Trophoblast cell (in vitro differentiated cells and primary cell): ENCODE measurements around the gene SPPL2B.

Experiments used
- DNase-seq, 2 donors: peaks; one replicate each; pipeline ENCODE4 v3.0.0-alpha.2; 2016
- H2AFZ ChIP-seq: 2 replicates; pipeline ENCODE4 v1.6.1; 2013; ENCODE audit warnings: low read length, moderate library complexity, mild to moderate bottlenecking; ENCODE audit not compliant: insufficient read depth, poor library complexity
- H2AK5ac ChIP-seq: 2 replicates; pipeline ENCODE4 v1.6.1; 2013; ENCODE audit warnings: mild to moderate bottlenecking, low read length
- H2BK120ac ChIP-seq: 2 replicates; pipeline ENCODE4 v1.6.1; 2013; ENCODE audit warnings: low read length, mild to moderate bottlenecking, moderate library complexity; ENCODE audit not compliant: insufficient read depth, poor library complexity
- H2BK12ac ChIP-seq: 2 replicates; pipeline ENCODE4 v1.6.1; 2013; ENCODE audit warnings: mild to moderate bottlenecking, low read length, moderate library complexity
- H2BK5ac ChIP-seq: 2 replicates; pipeline ENCODE4 v1.6.1; 2013; ENCODE audit warnings: low read length, low read depth, moderate library complexity, mild to moderate bottlenecking; ENCODE audit not compliant: poor library complexity
- H3K14ac ChIP-seq: 2 replicates; pipeline ENCODE4 v1.6.1; 2013; ENCODE audit warnings: mild to moderate bottlenecking, low read length
- H3K18ac ChIP-seq: 2 replicates; pipeline ENCODE4 v1.6.1; 2013; ENCODE audit warnings: mild to moderate bottlenecking, low read length
- H3K23ac ChIP-seq: 2 replicates; pipeline ENCODE4 v1.6.1; 2013; ENCODE audit warnings: low read length
- H3K27ac ChIP-seq: 2 replicates; pipeline ENCODE4 v1.5.1; 2013; ENCODE audit warnings: low read depth, mild to moderate bottlenecking, inconsistent platforms, low read length, moderate library complexity
- H3K27me3 ChIP-seq: 2 replicates; pipeline ENCODE4 v1.6.1; 2013; ENCODE audit warnings: inconsistent platforms, mild to moderate bottlenecking, low read length, moderate library complexity; ENCODE audit not compliant: insufficient read depth
- H3K36me3 ChIP-seq, 2 experiments: 1 replicate in 1 of 2; 2 replicates in 1 of 2; pipeline ENCODE4 v1.6.1; 2013; ENCODE audit warnings: low read length in 2 of 2, mild to moderate bottlenecking in 2 of 2, moderate library complexity in 1 of 2; ENCODE audit not compliant: insufficient read depth in 2 of 2, control insufficient read depth in 1 of 2
- H3K4ac ChIP-seq: 2 replicates; pipeline ENCODE4 v1.6.1; 2013; ENCODE audit warnings: low read depth, mild to moderate bottlenecking, low read length, moderate library complexity
- H3K4me1 ChIP-seq, 2 experiments: 1 replicate in 1 of 2; 2 replicates in 1 of 2; pipeline ENCODE4 v1.6.1; 2013; ENCODE audit warnings: low read length in 2 of 2, mild to moderate bottlenecking in 2 of 2, moderate library complexity in 1 of 2; ENCODE audit not compliant: insufficient read depth in 2 of 2, control insufficient read depth in 1 of 2
- H3K4me2 ChIP-seq: 2 replicates; pipeline ENCODE4 v1.6.1; 2013; ENCODE audit warnings: inconsistent platforms, mild to moderate bottlenecking, low read length, moderate library complexity
- H3K4me3 ChIP-seq: 2 replicates; pipeline ENCODE4 v1.5.1; 2013; ENCODE audit warnings: mild to moderate bottlenecking, low read depth, low read length, inconsistent platforms
- H3K79me1 ChIP-seq: one replicate; pipeline ENCODE4 v1.6.1; 2013; ENCODE audit warnings: low read length
- H3K79me2 ChIP-seq: 2 replicates; pipeline ENCODE4 v1.6.1; 2013; ENCODE audit warnings: low read length, mild to moderate bottlenecking; ENCODE audit not compliant: control insufficient read depth, insufficient read depth, poor library complexity
- H3K9ac ChIP-seq: 2 replicates; pipeline ENCODE4 v1.6.1; 2013; ENCODE audit warnings: mild to moderate bottlenecking, low read length
- H3K9me3 ChIP-seq: 2 replicates; pipeline ENCODE4 v1.6.1; 2013; ENCODE audit warnings: low read depth, mild to moderate bottlenecking, control low read depth, inconsistent platforms, low read length; ENCODE audit not compliant: insufficient read depth
- H4K12ac ChIP-seq: 2 replicates; pipeline ENCODE4 v1.6.1; 2013; ENCODE audit warnings: low read depth, mild to moderate bottlenecking, low read length, moderate library complexity
- H4K8ac ChIP-seq: 2 replicates; pipeline ENCODE4 v1.6.1; 2013; ENCODE audit warnings: low read depth, mild to moderate bottlenecking, low read length, moderate library complexity
- H4K91ac ChIP-seq: one replicate; pipeline ENCODE4 v1.6.1; 2013; ENCODE audit warnings: low read depth, mild to moderate bottlenecking, low read length, moderate library complexity
- WGBS: extraction: QIAGEN DNeasy Blood & Tissue Kit; methylation state at CpG from one replicate; pipeline ENCODE4 v1.1.7; 2013; ENCODE audit warnings: missing lambda C conversion rate; ENCODE audit not compliant: insufficient read length, insufficient coverage; ENCODE audit errors: extremely low coverage; 5-methylcytosine and 5-hydroxymethylcytosine counted together

SPPL2B gene

DNA sequence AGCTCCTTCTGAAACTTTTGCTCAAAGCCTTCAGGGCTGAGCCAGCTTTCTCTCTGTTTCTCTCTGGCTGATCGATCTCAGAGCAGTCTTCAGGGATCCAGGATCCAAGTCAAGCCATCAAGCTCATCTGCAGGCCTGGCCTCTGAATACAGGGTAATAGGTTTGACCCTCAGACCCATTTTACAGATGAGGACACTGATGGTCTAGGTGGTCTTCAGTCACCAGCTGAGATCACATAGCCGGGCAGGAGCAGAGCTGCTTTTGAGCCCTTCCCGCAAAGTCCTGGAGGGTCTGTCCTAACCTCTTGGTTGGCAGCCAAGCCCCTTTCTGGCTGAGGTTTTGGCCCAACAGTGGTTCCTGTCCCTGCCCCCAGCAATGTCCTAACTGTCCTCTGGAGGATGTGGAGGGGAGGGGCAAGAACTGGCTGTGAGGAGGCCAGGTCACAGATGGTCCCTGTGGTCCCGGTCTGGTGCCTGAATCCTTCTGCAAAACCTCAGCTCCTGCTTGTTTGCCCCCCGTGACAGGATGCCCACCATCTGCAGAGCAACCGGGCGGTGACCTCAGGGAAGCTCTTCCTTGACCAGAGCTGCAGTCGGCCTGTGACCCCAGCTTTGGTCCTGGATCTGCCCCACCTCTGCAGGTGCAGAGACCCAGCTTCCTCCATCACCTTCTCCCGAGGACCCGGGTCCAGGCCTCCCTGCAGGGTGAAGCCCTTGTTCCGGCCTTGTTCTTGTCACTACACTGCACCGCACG lies 40.7 kb upstream of the SPPL2B start:
- H3K14ac ChIP-seq = no peak overlapping the region
- H3K18ac ChIP-seq = no peak overlapping the region
- no peak overlapping the region for H3K23ac ChIP-seq
- H2BK12ac ChIP-seq = no peak overlapping the region
- H3K9ac ChIP-seq = no peak overlapping the region
- no peaks in the 10 kb centered on the region for H3K79me1 ChIP-seq
- H3K4me2 ChIP-seq = no peak overlapping the region
- H3K4ac ChIP-seq = no peak overlapping the region
- DNase-seq = no peak
- no peak overlapping the region for H3K27ac ChIP-seq
- peaks cover 49% of the 10 kb centered on the region for H3K27me3 ChIP-seq
- H3K79me2 ChIP-seq = no peaks in the 10 kb centered on the region
- peaks cover 20% of the 10 kb centered on the region for H3K9me3 ChIP-seq
- no peak overlapping the region for H2AK5ac ChIP-seq
- peaks cover 9 to 20% of the 10 kb centered on the region in 2 experiments for H3K4me1 ChIP-seq
- H3K4me3 ChIP-seq = no peak overlapping the region
- no peak overlapping the region for H4K8ac ChIP-seq
- H2AFZ ChIP-seq = no peak overlapping the region
- no peak overlapping the region for H4K12ac ChIP-seq
- no peak overlapping the region for H4K91ac ChIP-seq
- no peaks in the 10 kb centered on the region for H3K36me3 ChIP-seq
- H2BK120ac ChIP-seq = no peak overlapping the region
- WGBS = no CpG with 5 or more reads among the region's 13 CpGs
- no peak overlapping the region for H2BK5ac ChIP-seq

DNA sequence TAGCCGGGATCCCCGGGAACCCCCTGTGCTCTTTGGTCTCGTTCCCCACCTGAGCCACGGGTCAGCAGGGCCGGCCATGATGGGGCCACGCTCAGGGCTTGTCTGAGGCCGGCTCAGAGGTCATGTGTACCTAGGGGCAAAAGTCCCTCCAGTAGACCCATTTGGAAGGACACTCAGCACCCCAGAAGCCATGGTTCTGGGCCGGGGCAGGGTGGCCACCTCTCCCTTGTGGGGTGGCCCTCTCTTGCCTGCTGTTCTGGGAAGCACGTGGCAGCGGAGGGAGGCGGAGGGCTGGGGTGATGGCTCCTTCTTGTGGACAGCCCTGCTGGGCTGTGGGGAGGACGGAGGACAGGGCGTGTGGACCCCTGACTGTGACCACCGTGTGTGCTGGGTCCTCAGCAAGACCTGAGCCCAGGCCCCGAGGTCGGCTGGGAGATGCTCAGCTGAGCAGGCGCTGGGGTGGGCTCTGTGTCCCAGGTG lies 40.1 kb upstream of the SPPL2B start:
- Histone ChIP-seq H3K14ac (no peak overlapping the region), H3K4me3 (no peak overlapping the region), H2AFZ (no peak overlapping the region), H3K79me1 (no peaks in the 10 kb centered on the region), H2BK5ac (no peak overlapping the region), H3K79me2 (no peaks in the 10 kb centered on the region), H3K23ac (no peak overlapping the region), H3K4me1 (peaks cover 9 to 20% of the 10 kb centered on the region in 2 experiments), H2AK5ac (no peak overlapping the region), H4K12ac (no peak overlapping the region), H3K4me2 (no peak overlapping the region), H2BK120ac (no peak overlapping the region), H3K36me3 (no peaks in the 10 kb centered on the region), H3K4ac (no peak overlapping the region), H4K8ac (no peak overlapping the region), H3K27me3 (peaks cover 49% of the 10 kb centered on the region), H3K9ac (no peak overlapping the region), H3K27ac (no peak overlapping the region), H3K18ac (no peak overlapping the region), H2BK12ac (no peak overlapping the region), H3K9me3 (peaks cover 20% of the 10 kb centered on the region), H4K91ac (no peak overlapping the region)
- no peak for DNase-seq
- WGBS = no CpG with 5 or more reads among the region's 17 CpGs

- Histone ChIP-seq H2AFZ (no peak overlapping the region), H3K14ac (no peak overlapping the region), H2BK12ac (no peak overlapping the region), H3K18ac (no peak overlapping the region), H3K9ac (no peak overlapping the region), H3K79me1 (no peaks in the 10 kb centered on the region), H3K27me3 (peaks cover 49% of the 10 kb centered on the region), H2BK5ac (no peak overlapping the region), H4K8ac (no peak overlapping the region), H3K23ac (no peak overlapping the region), H3K4ac (no peak overlapping the region), H3K4me2 (no peak overlapping the region), H4K91ac (no peak overlapping the region), H3K27ac (no peak overlapping the region), H4K12ac (no peak overlapping the region), H3K4me1 (peaks cover 9 to 20% of the 10 kb centered on the region in 2 experiments), H2AK5ac (no peak overlapping the region), H3K36me3 (no peaks in the 10 kb centered on the region), H2BK120ac (no peak overlapping the region), H3K4me3 (no peak overlapping the region), H3K9me3 (peaks cover 24% of the 10 kb centered on the region), H3K79me2 (no peaks in the 10 kb centered on the region)
- DNase-seq = no peak
- WGBS = no CpG with 5 or more reads among the region's 28 CpGs
These were observed 39.4 kb upstream of the SPPL2B start for GRCh38 chr19:2288818-2289713.

- H3K79me2 ChIP-seq = no peaks in the 10 kb centered on the region
- H2BK12ac ChIP-seq = no peak overlapping the region
- no peak overlapping the region for H2BK120ac ChIP-seq
- no peak overlapping the region for H3K18ac ChIP-seq
- H3K4me1 ChIP-seq = peaks cover 9 to 20% of the 10 kb centered on the region in 2 experiments
- H3K27ac ChIP-seq = no peak overlapping the region
- H4K12ac ChIP-seq = no peak overlapping the region
- H3K9ac ChIP-seq = no peak overlapping the region
- no peak overlapping the region for H3K4me3 ChIP-seq
- peak overlapping the region; percentile 57 for H3K4me2 ChIP-seq
- peaks cover 24% of the 10 kb centered on the region for H3K9me3 ChIP-seq
- no peak overlapping the region for H2BK5ac ChIP-seq
- H4K91ac ChIP-seq = no peak overlapping the region
- no peak overlapping the region for H4K8ac ChIP-seq
- no peaks in the 10 kb centered on the region for H3K36me3 ChIP-seq
- peaks cover 49% of the 10 kb centered on the region for H3K27me3 ChIP-seq
- DNase-seq = peak in 1 of 2 donors; percentile 26
- H3K23ac ChIP-seq = no peak overlapping the region
- H2AFZ ChIP-seq = no peak overlapping the region
- H3K79me1 ChIP-seq = no peaks in the 10 kb centered on the region
- H3K4ac ChIP-seq = no peak overlapping the region
- no peak overlapping the region for H3K14ac ChIP-seq
- H2AK5ac ChIP-seq = no peak overlapping the region
- no CpG with 5 or more reads among the region's 74 CpGs for WGBS
These were observed 38.6 kb upstream of the SPPL2B start for GRCh38 chr19:2289714-2290435.
